GM18526 (cell line): ENCODE results near the gene FRMD1.

Experiments used
- POLR2A ChIP-seq: IDR thresholded peaks from 3 replicates; pipeline ENCODE4 v1.6.1; 2011; ENCODE audit not compliant: insufficient read length; ENCODE audit errors: extremely low read depth

The FRMD1 gene

DNA sequence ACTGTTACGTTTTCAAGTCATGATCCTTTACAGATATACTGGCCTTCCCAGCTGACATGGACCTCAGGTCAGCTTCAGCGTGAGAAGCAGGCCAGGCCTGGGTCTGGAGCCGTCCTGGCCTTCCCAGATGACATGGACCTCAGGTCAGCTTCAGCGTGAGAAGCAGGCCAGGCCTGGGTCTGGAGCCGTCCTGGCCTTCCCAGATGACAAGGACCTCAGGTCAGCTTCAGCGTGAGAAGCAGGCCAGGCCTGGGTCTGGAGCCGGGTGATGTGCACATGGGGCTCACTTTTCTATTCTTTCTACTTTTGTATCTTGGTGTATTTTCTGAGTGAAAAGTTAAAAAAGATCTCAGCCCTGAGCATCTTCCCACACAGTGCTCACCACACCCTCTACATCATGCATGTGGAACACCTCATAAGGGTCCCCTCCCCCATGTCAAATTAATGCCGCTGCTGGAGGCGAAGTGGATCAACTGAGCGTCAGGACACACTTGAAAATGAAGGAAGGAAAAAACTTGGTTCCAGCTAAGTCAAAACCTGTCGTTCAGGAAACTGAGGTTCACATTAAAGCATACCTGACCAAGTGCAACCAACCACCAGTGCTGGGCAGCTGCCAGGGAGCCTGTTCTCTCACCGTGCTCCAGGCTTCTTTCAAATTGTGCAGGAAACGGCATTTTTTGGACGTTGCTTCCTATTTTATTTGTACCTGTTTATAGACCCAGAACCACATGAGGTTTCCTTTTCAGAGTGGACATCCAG is 49.4 kb downstream of the FRMD1 start:
- TF ChIP-seq POLR2A, result no peak

DNA sequence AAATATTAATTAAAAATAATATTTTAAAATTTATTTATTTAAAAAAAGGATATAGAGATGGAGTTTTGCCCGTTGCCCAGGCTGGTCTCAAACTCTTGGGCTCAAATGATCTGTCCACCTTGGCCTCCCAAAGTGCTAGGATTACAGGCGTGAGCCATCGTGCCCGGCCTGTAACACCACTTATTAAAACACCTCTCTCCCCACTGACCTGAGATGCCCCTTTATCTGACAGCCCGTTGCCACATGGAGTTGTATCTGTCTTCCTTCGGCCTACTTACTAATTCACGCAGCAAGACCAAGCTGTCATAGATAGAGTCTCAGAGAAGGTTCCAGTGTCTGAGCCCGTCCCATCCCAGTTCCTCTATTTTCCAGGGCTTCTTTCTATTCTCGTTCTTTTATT is 50.8 kb downstream of the FRMD1 start:
- no peak for TF ChIP-seq POLR2A

DNA sequence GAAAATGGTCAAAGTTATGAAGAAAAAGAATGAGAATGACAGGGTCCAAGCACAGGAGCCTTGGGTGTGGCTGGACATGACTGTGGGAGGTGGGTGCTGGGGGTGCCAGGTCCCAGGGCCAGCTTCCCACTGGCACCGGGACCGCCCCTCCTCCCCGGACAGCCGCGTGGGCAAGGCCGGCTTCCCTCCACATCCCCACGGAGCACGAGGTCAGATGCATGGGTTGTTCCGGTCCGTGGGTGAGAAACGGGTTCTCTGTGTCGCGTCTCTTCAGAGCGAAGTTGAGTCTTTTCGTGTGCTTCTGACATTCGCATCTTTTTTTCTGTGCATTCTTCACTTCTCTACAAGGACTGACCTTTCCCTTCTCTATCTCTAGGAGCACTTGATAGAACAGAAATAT is 51.5 kb downstream of the FRMD1 start:
- TF ChIP-seq POLR2A, result no peak

GRCh38 chr6:168026925-168027324 is 52.1 kb downstream of the FRMD1 start:
- no peak for TF ChIP-seq POLR2A

- TF ChIP-seq POLR2A, result no peak
These were observed 52.9 kb downstream of the FRMD1 start for GRCh38 chr6:168025831-168026710.

DNA sequence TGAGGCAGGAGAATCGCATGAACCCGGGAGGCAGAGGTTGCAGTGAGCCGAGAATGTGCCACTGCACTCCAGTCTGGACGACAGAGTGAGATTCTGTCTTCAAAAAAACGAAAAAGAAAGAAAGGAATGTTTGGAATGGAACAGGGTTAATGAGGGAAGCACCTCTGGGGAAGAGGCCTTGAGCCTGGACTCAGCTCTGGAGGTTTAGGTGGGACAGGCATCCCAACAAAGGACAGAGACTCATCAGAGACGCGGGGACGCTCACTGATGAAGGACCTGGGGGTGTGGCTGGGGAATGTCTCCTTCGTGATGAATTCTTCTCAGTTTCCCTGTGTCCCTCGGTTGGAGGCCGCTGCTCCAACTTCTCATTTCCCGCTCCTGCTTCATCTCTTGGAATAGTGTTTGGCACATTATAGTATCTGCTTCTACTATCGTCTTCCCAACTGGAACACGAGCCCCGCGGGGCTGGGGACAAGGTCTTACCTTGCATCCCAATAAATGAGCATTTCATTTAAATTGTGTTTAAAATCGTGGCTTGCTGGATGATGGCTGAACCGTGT is 54.0 kb downstream of the FRMD1 start:
- no peak for TF ChIP-seq POLR2A

GRCh38 chr6:168022488-168023321 is 56.3 kb downstream of the FRMD1 start:
- no peak for TF ChIP-seq POLR2A

DNA sequence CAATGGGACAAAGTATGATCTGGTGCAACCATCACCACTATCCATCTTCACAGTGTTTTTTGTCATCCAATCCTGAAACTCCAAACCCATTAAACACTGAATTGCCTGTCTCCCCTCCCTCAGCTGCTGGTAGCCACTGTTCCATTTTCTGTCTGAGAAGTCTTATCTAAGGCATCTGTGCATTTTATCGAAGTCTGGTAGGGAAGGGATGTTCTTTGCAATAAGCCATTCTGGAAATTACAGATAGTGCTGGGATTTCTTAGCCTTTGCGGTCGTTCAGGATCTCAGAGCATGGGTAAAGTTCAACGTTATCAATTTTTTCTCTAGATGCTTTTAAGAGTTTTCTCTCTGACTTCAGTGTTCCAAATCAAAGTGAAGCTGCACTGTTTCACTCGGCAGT is 57.4 kb downstream of the FRMD1 start:
- TF ChIP-seq POLR2A, result no peak

DNA sequence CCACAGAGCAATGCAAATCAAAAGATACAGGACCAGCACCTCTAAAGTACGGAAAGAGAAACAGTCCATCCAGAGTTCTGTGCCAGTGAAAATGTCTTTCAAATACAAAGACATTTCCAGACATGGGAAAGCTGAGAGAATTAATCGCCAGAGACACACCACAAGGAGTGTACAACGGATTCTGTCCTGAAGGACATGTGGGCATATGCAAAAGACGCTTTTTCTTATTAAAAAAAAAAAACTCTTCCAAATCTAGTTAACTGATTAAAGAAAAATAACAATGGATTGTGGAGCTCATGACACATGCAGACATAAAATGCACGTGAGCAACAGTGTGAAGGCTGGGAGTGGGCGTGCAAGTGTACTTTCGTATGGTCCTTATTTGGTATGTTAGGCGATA is 58.8 kb downstream of the FRMD1 start:
- TF ChIP-seq POLR2A, result no peak

DNA sequence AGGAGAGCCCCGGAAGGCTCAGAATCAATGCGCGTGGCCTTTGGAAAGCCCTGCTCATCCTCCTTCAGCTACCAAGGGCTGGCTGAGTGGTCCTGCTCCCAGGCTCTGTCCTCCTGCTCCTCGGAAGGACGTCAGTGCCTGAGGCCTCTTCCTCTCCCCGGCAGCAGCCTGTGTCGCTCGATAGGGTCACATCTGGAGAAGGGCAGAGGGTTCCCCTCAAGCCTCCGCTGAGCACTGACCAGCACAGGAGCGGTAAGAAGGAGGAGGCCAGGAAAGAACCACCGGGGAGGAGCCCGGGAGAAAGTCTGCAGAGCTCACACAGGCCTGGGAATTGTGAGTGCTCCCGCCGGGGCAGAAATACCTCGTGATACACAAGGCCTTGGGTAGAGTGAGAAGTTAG is 60.3 kb downstream of the FRMD1 start:
- no peak for TF ChIP-seq POLR2A

GRCh38 chr6:168017629-168018028 is 61.4 kb downstream of the FRMD1 start:
- TF ChIP-seq POLR2A, result no peak

GRCh38 chr6:168016721-168017525 is 62.1 kb downstream of the FRMD1 start:
- TF ChIP-seq POLR2A, result no peak

- TF ChIP-seq POLR2A, result no peak
These were observed 62.8 kb downstream of the FRMD1 start for GRCh38 chr6:168016176-168016620.

GRCh38 chr6:168015482-168016175 is 63.4 kb downstream of the FRMD1 start:
- no peak for TF ChIP-seq POLR2A

- TF ChIP-seq POLR2A, result no peak
These were observed 64.0 kb downstream of the FRMD1 start for GRCh38 chr6:168015009-168015408.
